Stimulated activated CD8-positive, alpha-beta memory T cell treated with anti-CD3 and anti-CD28 coated beads, Interleukin-15, amount 100 ng/mL, for 48 hours (primary cell): ENCODE measurements around the gene L3MBTL2.
"Not testable (repeated sequence)": the region's sequence is repeated elsewhere in the genome, so short reads cannot be mapped to it uniquely, and the experiment has no call there.

ENCODE experiments used
- DNase-seq, 2 donors: peaks; one replicate each; pipeline ENCODE4 v3.0.0-alpha.2; 2020; ENCODE audit warnings: low read depth in 2 of 2

Gene L3MBTL2

GRCh38 chr22:41204992-41205900 is at the start of gene L3MBTL2:
Gene L3MBTL2, plus strand, starts transcription at chr22:41205312. Its CDS starts 51 bp downstream, at chr22:41205363.
- DNase-seq = peak; percentile 98 to 99

GRCh38 chr22:41157083-41157482 is 48.0 kb upstream of the L3MBTL2 start:
- no peak for DNase-seq

- no peak for DNase-seq
Observed at GRCh38 chr22:41169157-41169556, 36.0 kb upstream of the L3MBTL2 start.

GRCh38 chr22:41171996-41172395 is 33.1 kb upstream of the L3MBTL2 start:
- no peak for DNase-seq

- DNase-seq = no peak
Observed at GRCh38 chr22:41175546-41175945, 29.6 kb upstream of the L3MBTL2 start.

- DNase-seq = no peak
Observed at GRCh38 chr22:41177040-41177621, 28.0 kb upstream of the L3MBTL2 start.

- DNase-seq = no peak
Observed at GRCh38 chr22:41177622-41178424, 27.3 kb upstream of the L3MBTL2 start.

GRCh38 chr22:41178425-41178975 is 26.6 kb upstream of the L3MBTL2 start:
- no peak for DNase-seq

GRCh38 chr22:41180362-41180761 is 24.8 kb upstream of the L3MBTL2 start:
- not testable (repeated sequence) for DNase-seq

- DNase-seq = no peak
Observed at GRCh38 chr22:41180926-41181325, 24.2 kb upstream of the L3MBTL2 start.

- DNase-seq = no peak
Observed at GRCh38 chr22:41181349-41182241, 23.5 kb upstream of the L3MBTL2 start.

GRCh38 chr22:41184679-41185078 is 20.4 kb upstream of the L3MBTL2 start:
- DNase-seq = no peak

GRCh38 chr22:41191467-41191866 is 13.6 kb upstream of the L3MBTL2 start:
- DNase-seq = no peak

GRCh38 chr22:41193829-41194228 is 11.3 kb upstream of the L3MBTL2 start:
- no peak for DNase-seq

- DNase-seq = peak; percentile 69 to 71
Observed at GRCh38 chr22:41197038-41197972, 7.8 kb upstream of the L3MBTL2 start.

GRCh38 chr22:41198027-41198580 is 7.0 kb upstream of the L3MBTL2 start:
- DNase-seq = peak; percentile 32 to 44

- no peak for DNase-seq
Observed at GRCh38 chr22:41201141-41201540, 4.0 kb upstream of the L3MBTL2 start.

- DNase-seq = no peak
Observed at GRCh38 chr22:41203118-41203517, 2.0 kb upstream of the L3MBTL2 start.

- DNase-seq = no peak
Observed at GRCh38 chr22:41204066-41204465, 1.0 kb upstream of the L3MBTL2 start.
